ENCODE measurements around the gene GMDS. TPM values are rescaled to one million over a fixed set of nuclear protein-coding genes. Genes with fewer than 3 reads are reported as not detected.

The GMDS gene
- total RNA-seq, 1 experiment from 2014 or later = 31.1 TPM

- H3K4me3 ChIP-seq (ENCODE audit: low read depth, low read length) = no peak overlapping the region
- intact Hi-C loops (cut with micrococcal nuclease; ENCODE audit: unreplicated experiment) = no loop called here
- no peak for TF ChIP-seq CTCF (IDR thresholded peaks at IDR 0.05; ENCODE audit: insufficient read depth in 1 of 2, low read depth in 1 of 2, low read length in 1 of 2, severe bottlenecking in 1 of 2, unreplicated experiment in 1 of 2)
- H3K27ac Mint-ChIP-seq (ENCODE audit: unreplicated experiment) = no peak overlapping the region
- H3K36me3 Mint-ChIP-seq (ENCODE audit: insufficient read depth, unreplicated experiment) = no peaks in the 10 kb centered on the region
- CTCF ChIA-PET = no interaction called here
- no peaks in the 10 kb centered on the region for H3K4me1 ChIP-seq
- no peak overlapping the region for H3K4me3 Mint-ChIP-seq (ENCODE audit: unreplicated experiment)
- no TSS peak for BruUV-seq (replicated peaks)
- H3K9me3 Mint-ChIP-seq (ENCODE audit: unreplicated experiment) = no peaks in the 10 kb centered on the region
- POLR2A ChIA-PET = no interaction called here
- H3K9me3 ChIP-seq = no peaks in the 10 kb centered on the region
- DNase-seq = no peak
- no peaks in the 10 kb centered on the region for H3K36me3 ChIP-seq (ENCODE audit: control insufficient read depth, insufficient read depth, low read length)
- H3K27me3 Mint-ChIP-seq (ENCODE audit: insufficient read depth, unreplicated experiment) = no peaks in the 10 kb centered on the region
- H3K4me1 Mint-ChIP-seq (ENCODE audit: low read depth, unreplicated experiment) = no peaks in the 10 kb centered on the region
- H3K27me3 ChIP-seq (replicated peaks; ENCODE audit: control insufficient read depth, insufficient read depth, low read length) = no peaks in the 10 kb centered on the region
Measured at GRCh38 chr6:1940381-1940780, 305.0 kb downstream of the GMDS start.

GRCh38 chr6:1933292-1933691 is 312.1 kb downstream of the GMDS start:
- intact Hi-C loops (cut with micrococcal nuclease; ENCODE audit: unreplicated experiment) = no loop called here
- Mint-ChIP-seq H3K9me3 (ENCODE audit: unreplicated experiment) (no peaks in the 10 kb centered on the region), H3K36me3 (ENCODE audit: insufficient read depth, unreplicated experiment) (no peaks in the 10 kb centered on the region), H3K27me3 (ENCODE audit: insufficient read depth, unreplicated experiment) (no peaks in the 10 kb centered on the region), H3K4me3 (ENCODE audit: unreplicated experiment) (no peak overlapping the region), H3K27ac (ENCODE audit: unreplicated experiment) (no peak overlapping the region), H3K4me1 (ENCODE audit: low read depth, unreplicated experiment) (no peaks in the 10 kb centered on the region)
- Histone ChIP-seq H3K4me3 (ENCODE audit: low read depth, low read length) (no peak overlapping the region), H3K9me3 (0 out of 2 replicates have a peak, but pooled peaks cover 5% of the 10 kb centered on the region), H3K36me3 (ENCODE audit: control insufficient read depth, insufficient read depth, low read length) (no peaks in the 10 kb centered on the region), H3K4me1 (no peaks in the 10 kb centered on the region), H3K27me3 (replicated peaks; ENCODE audit: control insufficient read depth, insufficient read depth, low read length) (no peaks in the 10 kb centered on the region)
- ChIA-PET POLR2A (no interaction called here), CTCF (no interaction called here)
- DNase-seq = no peak
- TF ChIP-seq CTCF (IDR thresholded peaks at IDR 0.05; ENCODE audit: insufficient read depth in 1 of 2, low read depth in 1 of 2, low read length in 1 of 2, severe bottlenecking in 1 of 2, unreplicated experiment in 1 of 2) = no peak
- BruUV-seq (replicated peaks) = no TSS peak

- intact Hi-C loops (cut with micrococcal nuclease; ENCODE audit: unreplicated experiment) = no loop called here
- H3K4me3 Mint-ChIP-seq (ENCODE audit: unreplicated experiment) = no peak overlapping the region
- no peaks in the 10 kb centered on the region for H3K4me1 Mint-ChIP-seq (ENCODE audit: low read depth, unreplicated experiment)
- no peaks in the 10 kb centered on the region for H3K36me3 Mint-ChIP-seq (ENCODE audit: insufficient read depth, unreplicated experiment)
- Histone ChIP-seq H3K9me3 (0 out of 2 replicates have a peak, but pooled peaks cover 5% of the 10 kb centered on the region), H3K4me3 (ENCODE audit: low read depth, low read length) (no peak overlapping the region), H3K36me3 (ENCODE audit: control insufficient read depth, insufficient read depth, low read length) (no peaks in the 10 kb centered on the region; the same call in 1 of the 2 replicates), H3K27me3 (replicated peaks; ENCODE audit: control insufficient read depth, insufficient read depth, low read length) (no peaks in the 10 kb centered on the region), H3K4me1 (no peaks in the 10 kb centered on the region)
- H3K27me3 Mint-ChIP-seq (ENCODE audit: insufficient read depth, unreplicated experiment) = no peaks in the 10 kb centered on the region
- DNase-seq = no peak
- H3K27ac Mint-ChIP-seq (ENCODE audit: unreplicated experiment) = no peak overlapping the region
- CTCF ChIA-PET = no interaction called here
- no TSS peak for BruUV-seq (replicated peaks)
- TF ChIP-seq CTCF (IDR thresholded peaks at IDR 0.05; ENCODE audit: insufficient read depth in 1 of 2, low read depth in 1 of 2, low read length in 1 of 2, severe bottlenecking in 1 of 2, unreplicated experiment in 1 of 2) = no peak
- H3K9me3 Mint-ChIP-seq (ENCODE audit: unreplicated experiment) = peaks cover 4% of the 10 kb centered on the region
- POLR2A ChIA-PET = no interaction called here
Measured at GRCh38 chr6:1931817-1932216, 313.6 kb downstream of the GMDS start.

All from Caco-2 (cell line).